Loucy (cell line): ENCODE measurements around the gene ROBO1.

Experiments
- H2AFZ ChIP-seq: fragments of 200-600 bp; sonication (generic); 2 replicates; pipeline ENCODE4 v1.6.0; 2016; ENCODE audit warnings: antibody characterized with exemption, mild to moderate bottlenecking, low read length, moderate library complexity
- H3F3A ChIP-seq: fragments of 200-600 bp; 2 replicates; pipeline ENCODE4 v1.6.0; 2016; ENCODE audit warnings: antibody characterized with exemption, low read depth, mild to moderate bottlenecking
- H3K27me3 ChIP-seq: fragments of 200-600 bp; sonication (generic); 2 replicates; pipeline ENCODE4 v1.6.1; 2014; ENCODE audit warnings: low read length, mild to moderate bottlenecking; ENCODE audit not compliant: insufficient read depth, poor library complexity, severe bottlenecking
- H3K36me3 ChIP-seq: fragments of 200-600 bp; sonication (generic); 2 replicates; pipeline ENCODE4 v1.6.1; 2016; ENCODE audit warnings: low read length; ENCODE audit not compliant: insufficient read depth
- H3K4me1 ChIP-seq: fragments of 200-600 bp; sonication (generic); 2 replicates; pipeline ENCODE4 v1.5.1; 2014; ENCODE audit warnings: low read length, mild to moderate bottlenecking; ENCODE audit not compliant: insufficient read depth, poor library complexity, severe bottlenecking
- H3K4me2 ChIP-seq: fragments of 200-600 bp; sonication (generic); 2 replicates; pipeline ENCODE4 v1.6.0; 2014; ENCODE audit warnings: antibody characterized with exemption, low read length, low read depth, mild to moderate bottlenecking; ENCODE audit not compliant: poor library complexity, severe bottlenecking
- H3K4me3 ChIP-seq: fragments of 200-600 bp; sonication (generic); 2 replicates; pipeline ENCODE4 v1.5.1; 2014; ENCODE audit warnings: low read length, mild to moderate bottlenecking, mixed read lengths; ENCODE audit not compliant: poor library complexity, severe bottlenecking
- H3K79me2 ChIP-seq: fragments of 200-600 bp; sonication (generic); 2 replicates; pipeline ENCODE4 v1.6.1; 2014; ENCODE audit warnings: low read length; ENCODE audit not compliant: insufficient read depth
- H3K9ac ChIP-seq: fragments of 200-600 bp; sonication (generic); 2 replicates; pipeline ENCODE4 v1.6.0; 2014; ENCODE audit warnings: mild to moderate bottlenecking, low read depth, low read length, moderate library complexity; ENCODE audit not compliant: poor library complexity, severe bottlenecking
- H3K9me2 ChIP-seq: fragments of 200-600 bp; sonication (generic); replicated peaks from 2 replicates; pipeline ENCODE4 v1.6.1; 2016; ENCODE audit warnings: low read depth, low read length, mixed read lengths
- H3K9me3 ChIP-seq: fragments of 200-600 bp; sonication (generic); 2 replicates; pipeline ENCODE4 v1.6.1; 2014; ENCODE audit warnings: mild to moderate bottlenecking, antibody characterized with exemption, low read length, low read depth; ENCODE audit not compliant: insufficient read depth
- H4K20me1 ChIP-seq: fragments of 200-600 bp; sonication (generic); 2 replicates; pipeline ENCODE4 v1.6.0; 2014; ENCODE audit warnings: antibody characterized with exemption, low read length, mild to moderate bottlenecking; ENCODE audit not compliant: insufficient read depth, poor library complexity, severe bottlenecking
- CTCF ChIP-seq: fragments of 200-600 bp; sonication (generic); conservative IDR thresholded peaks from 2 replicates; pipeline ENCODE4 v1.5.1; 2014; ENCODE audit warnings: mild to moderate bottlenecking, antibody characterized with exemption, low read length
- EZH2phosphoT487 ChIP-seq: fragments of 200-600 bp; IDR thresholded peaks from 2 replicates; pipeline ENCODE4 v1.6.1; 2018; ENCODE audit warnings: antibody characterized with exemption, mild to moderate bottlenecking, moderate library complexity, borderline replicate concordance

ROBO1 gene

GRCh38 chr3:78855190-78855589 lies 912.6 kb downstream of the ROBO1 start:
- Histone ChIP-seq H3K4me3 (no peak overlapping the region), H3K9me2 (no peaks in the 10 kb centered on the region; the same call in 1 of the 2 replicates), H2AFZ (no peak overlapping the region)

GRCh38 chr3:78848392-78849288 lies 919.2 kb downstream of the ROBO1 start:
- H3K9me2 ChIP-seq: no peaks in the 10 kb centered on the region
- H3K4me3 ChIP-seq: no peak overlapping the region
- no peaks in the 10 kb centered on the region for H3K4me1 ChIP-seq
- H2AFZ ChIP-seq: no peak overlapping the region
- no peaks in the 10 kb centered on the region for H3K79me2 ChIP-seq
- no peak for TF ChIP-seq EZH2phosphoT487
- no peak for TF ChIP-seq CTCF
- H3K4me2 ChIP-seq: no peak overlapping the region
- no peaks in the 10 kb centered on the region for H4K20me1 ChIP-seq
- H3K27me3 ChIP-seq: no peaks in the 10 kb centered on the region
- no peaks in the 10 kb centered on the region for H3F3A ChIP-seq
- no peaks in the 10 kb centered on the region for H3K36me3 ChIP-seq
- no peaks in the 10 kb centered on the region for H3K9me3 ChIP-seq
- no peak overlapping the region for H3K9ac ChIP-seq

More at GRCh38 chr3:78855190-78855589, 912.6 kb downstream of the ROBO1 start:
- no peaks in the 10 kb centered on the region for H4K20me1 ChIP-seq
- no peaks in the 10 kb centered on the region for H3K79me2 ChIP-seq
- TF ChIP-seq CTCF (no peak), EZH2phosphoT487 (no peak)
- H3K36me3 ChIP-seq: no peaks in the 10 kb centered on the region
- H3F3A ChIP-seq: no peaks in the 10 kb centered on the region
- H3K4me2 ChIP-seq: no peak overlapping the region
- H3K9me3 ChIP-seq: no peaks in the 10 kb centered on the region
- no peak overlapping the region for H3K9ac ChIP-seq
- no peaks in the 10 kb centered on the region for H3K4me1 ChIP-seq
- H3K27me3 ChIP-seq: no peaks in the 10 kb centered on the region

GRCh38 chr3:78847603-78848002 lies 920.2 kb downstream of the ROBO1 start:
- H4K20me1 ChIP-seq: no peaks in the 10 kb centered on the region
- H3K4me1 ChIP-seq: no peaks in the 10 kb centered on the region
- no peak for TF ChIP-seq CTCF
- no peak for TF ChIP-seq EZH2phosphoT487

More at GRCh38 chr3:78847603-78848002, 920.2 kb downstream of the ROBO1 start:
- H3K4me2 ChIP-seq: no peak overlapping the region
- H3K27me3 ChIP-seq: no peaks in the 10 kb centered on the region
- no peak overlapping the region for H2AFZ ChIP-seq
- no peak overlapping the region for H3K9ac ChIP-seq
- H3K9me3 ChIP-seq: no peaks in the 10 kb centered on the region
- no peaks in the 10 kb centered on the region for H3K79me2 ChIP-seq
- H3K9me2 ChIP-seq: no peaks in the 10 kb centered on the region
- no peaks in the 10 kb centered on the region for H3K36me3 ChIP-seq
- no peaks in the 10 kb centered on the region for H3F3A ChIP-seq
- H3K4me3 ChIP-seq: no peak overlapping the region
